ENCODE measurements around the gene CD200.

Gene CD200

GRCh38 chr3:112351823-112352222, 18.9 kb downstream of the CD200 start:
- no peak for DNase-seq (ENCODE audit: low read depth, low spot score)
- no peaks in the 10 kb centered on the region for H3K9me3 ChIP-seq (ENCODE audit: insufficient read depth, low read length)
- no peak overlapping the region for H3K4me3 ChIP-seq (ENCODE audit: insufficient read length, low read depth)
- H3K36me3 ChIP-seq (ENCODE audit: insufficient read depth, insufficient read length, low read length), result peaks cover 36% of the 10 kb centered on the region
- no peak for TF ChIP-seq ZNF274 (IDR thresholded peaks at IDR 0.05; ENCODE audit: low read depth, low read length)
- no peak for TF ChIP-seq YY1 (IDR thresholded peaks at IDR 0.05; ENCODE audit: insufficient read depth, insufficient read length)
- no peak for TF ChIP-seq SUZ12 (IDR thresholded peaks at IDR 0.05; ENCODE audit: extremely low read depth, insufficient read depth, insufficient read length)
- H3K9ac ChIP-seq (ENCODE audit: insufficient read length, low read depth), result no peak overlapping the region
- H3K27me3 ChIP-seq (ENCODE audit: insufficient read depth, insufficient read length), result no peaks in the 10 kb centered on the region
- H3K4me1 ChIP-seq (ENCODE audit: insufficient read depth, insufficient read length), result peaks cover 2% of the 10 kb centered on the region

- TF ChIP-seq YY1 (IDR thresholded peaks at IDR 0.05; ENCODE audit: insufficient read depth, insufficient read length) (no peak), SUZ12 (IDR thresholded peaks at IDR 0.05; ENCODE audit: extremely low read depth, insufficient read depth, insufficient read length) (no peak), ZNF274 (IDR thresholded peaks at IDR 0.05; ENCODE audit: low read depth, low read length) (no peak)
- Histone ChIP-seq H3K27me3 (ENCODE audit: insufficient read depth, insufficient read length) (no peaks in the 10 kb centered on the region), H3K9me3 (ENCODE audit: insufficient read depth, low read length) (no peaks in the 10 kb centered on the region), H3K36me3 (ENCODE audit: insufficient read depth, insufficient read length, low read length) (peaks cover 28% of the 10 kb centered on the region), H3K9ac (ENCODE audit: insufficient read length, low read depth) (no peak overlapping the region), H3K4me1 (ENCODE audit: insufficient read depth, insufficient read length) (peaks cover 2% of the 10 kb centered on the region), H3K4me3 (ENCODE audit: insufficient read length, low read depth) (no peak overlapping the region)
- DNase-seq (ENCODE audit: low read depth, low spot score), result no peak
These were observed 19.8 kb downstream of the CD200 start for GRCh38 chr3:112352720-112353119.

- peaks cover 2% of the 10 kb centered on the region for H3K4me1 ChIP-seq (ENCODE audit: insufficient read depth, insufficient read length)
- H3K9me3 ChIP-seq (ENCODE audit: insufficient read depth, low read length), result no peaks in the 10 kb centered on the region
- TF ChIP-seq SUZ12 (IDR thresholded peaks at IDR 0.05; ENCODE audit: extremely low read depth, insufficient read depth, insufficient read length) (no peak), ZNF274 (IDR thresholded peaks at IDR 0.05; ENCODE audit: low read depth, low read length) (no peak), YY1 (IDR thresholded peaks at IDR 0.05; ENCODE audit: insufficient read depth, insufficient read length) (no peak)
- H3K36me3 ChIP-seq (ENCODE audit: insufficient read depth, insufficient read length, low read length), result peaks cover 23% of the 10 kb centered on the region
- H3K27me3 ChIP-seq (ENCODE audit: insufficient read depth, insufficient read length), result no peaks in the 10 kb centered on the region
- no peak for DNase-seq (ENCODE audit: low read depth, low spot score)
- no peak overlapping the region for H3K9ac ChIP-seq (ENCODE audit: insufficient read length, low read depth)
- no peak overlapping the region for H3K4me3 ChIP-seq (ENCODE audit: insufficient read length, low read depth)
These were observed 20.4 kb downstream of the CD200 start for GRCh38 chr3:112353365-112353764.

GRCh38 chr3:112354642-112355306, 21.8 kb downstream of the CD200 start:
- DNase-seq (ENCODE audit: low read depth, low spot score), result no peak
- Histone ChIP-seq H3K4me1 (ENCODE audit: insufficient read depth, insufficient read length) (peaks cover 2% of the 10 kb centered on the region), H3K4me3 (ENCODE audit: insufficient read length, low read depth) (no peak overlapping the region), H3K9ac (ENCODE audit: insufficient read length, low read depth) (no peak overlapping the region), H3K36me3 (ENCODE audit: insufficient read depth, insufficient read length, low read length) (peaks cover 19% of the 10 kb centered on the region), H3K9me3 (ENCODE audit: insufficient read depth, low read length) (no peaks in the 10 kb centered on the region), H3K27me3 (ENCODE audit: insufficient read depth, insufficient read length) (no peaks in the 10 kb centered on the region)
- TF ChIP-seq ZNF274 (IDR thresholded peaks at IDR 0.05; ENCODE audit: low read depth, low read length) (no peak), SUZ12 (IDR thresholded peaks at IDR 0.05; ENCODE audit: extremely low read depth, insufficient read depth, insufficient read length) (no peak)

- Histone ChIP-seq H3K9ac (ENCODE audit: insufficient read length, low read depth) (no peak overlapping the region), H3K4me1 (ENCODE audit: insufficient read depth, insufficient read length) (peaks cover 2% of the 10 kb centered on the region), H3K36me3 (ENCODE audit: insufficient read depth, insufficient read length, low read length) (peaks cover 14% of the 10 kb centered on the region), H3K27me3 (ENCODE audit: insufficient read depth, insufficient read length) (no peaks in the 10 kb centered on the region), H3K4me3 (ENCODE audit: insufficient read length, low read depth) (no peak overlapping the region), H3K9me3 (ENCODE audit: insufficient read depth, low read length) (no peaks in the 10 kb centered on the region)
- TF ChIP-seq ZNF274 (IDR thresholded peaks at IDR 0.05; ENCODE audit: low read depth, low read length), result no peak
- no peak for TF ChIP-seq SUZ12 (IDR thresholded peaks at IDR 0.05; ENCODE audit: extremely low read depth, insufficient read depth, insufficient read length)
- no peak for TF ChIP-seq YY1 (IDR thresholded peaks at IDR 0.05; ENCODE audit: insufficient read depth, insufficient read length)
- no peak for DNase-seq (ENCODE audit: low read depth, low spot score)
These were observed 22.3 kb downstream of the CD200 start for GRCh38 chr3:112355307-112355687.

- no peaks in the 10 kb centered on the region for H3K27me3 ChIP-seq (ENCODE audit: insufficient read depth, insufficient read length)
- no peaks in the 10 kb centered on the region for H3K9me3 ChIP-seq (ENCODE audit: insufficient read depth, low read length)
- DNase-seq (ENCODE audit: low read depth, low spot score), result no peak
- TF ChIP-seq YY1 (IDR thresholded peaks at IDR 0.05; ENCODE audit: insufficient read depth, insufficient read length), result no peak
- no peak for TF ChIP-seq SUZ12 (IDR thresholded peaks at IDR 0.05; ENCODE audit: extremely low read depth, insufficient read depth, insufficient read length)
- no peak for TF ChIP-seq ZNF274 (IDR thresholded peaks at IDR 0.05; ENCODE audit: low read depth, low read length)
- H3K4me3 ChIP-seq (ENCODE audit: insufficient read length, low read depth), result no peak overlapping the region
- H3K36me3 ChIP-seq (ENCODE audit: insufficient read depth, insufficient read length, low read length), result peaks cover 17% of the 10 kb centered on the region
- H3K4me1 ChIP-seq (ENCODE audit: insufficient read depth, insufficient read length), result peaks cover 2% of the 10 kb centered on the region
- H3K9ac ChIP-seq (ENCODE audit: insufficient read length, low read depth), result no peak overlapping the region
These were observed 25.2 kb downstream of the CD200 start for GRCh38 chr3:112357930-112358780.

GRCh38 chr3:112360561-112360960, 27.6 kb downstream of the CD200 start:
- DNase-seq (ENCODE audit: low read depth, low spot score), result no peak
- Histone ChIP-seq H3K36me3 (ENCODE audit: insufficient read depth, insufficient read length, low read length) (peaks cover 20% of the 10 kb centered on the region), H3K9ac (ENCODE audit: insufficient read length, low read depth) (no peak overlapping the region), H3K4me1 (ENCODE audit: insufficient read depth, insufficient read length) (no peaks in the 10 kb centered on the region), H3K27me3 (ENCODE audit: insufficient read depth, insufficient read length) (no peaks in the 10 kb centered on the region), H3K4me3 (ENCODE audit: insufficient read length, low read depth) (no peak overlapping the region), H3K9me3 (ENCODE audit: insufficient read depth, low read length) (no peaks in the 10 kb centered on the region)
- no peak for TF ChIP-seq SUZ12 (IDR thresholded peaks at IDR 0.05; ENCODE audit: extremely low read depth, insufficient read depth, insufficient read length)
- no peak for TF ChIP-seq YY1 (IDR thresholded peaks at IDR 0.05; ENCODE audit: insufficient read depth, insufficient read length)

Data from NT2/D1 (cell line).